ENCODE data around the gene PAPOLA.

Gene PAPOLA

DNA sequence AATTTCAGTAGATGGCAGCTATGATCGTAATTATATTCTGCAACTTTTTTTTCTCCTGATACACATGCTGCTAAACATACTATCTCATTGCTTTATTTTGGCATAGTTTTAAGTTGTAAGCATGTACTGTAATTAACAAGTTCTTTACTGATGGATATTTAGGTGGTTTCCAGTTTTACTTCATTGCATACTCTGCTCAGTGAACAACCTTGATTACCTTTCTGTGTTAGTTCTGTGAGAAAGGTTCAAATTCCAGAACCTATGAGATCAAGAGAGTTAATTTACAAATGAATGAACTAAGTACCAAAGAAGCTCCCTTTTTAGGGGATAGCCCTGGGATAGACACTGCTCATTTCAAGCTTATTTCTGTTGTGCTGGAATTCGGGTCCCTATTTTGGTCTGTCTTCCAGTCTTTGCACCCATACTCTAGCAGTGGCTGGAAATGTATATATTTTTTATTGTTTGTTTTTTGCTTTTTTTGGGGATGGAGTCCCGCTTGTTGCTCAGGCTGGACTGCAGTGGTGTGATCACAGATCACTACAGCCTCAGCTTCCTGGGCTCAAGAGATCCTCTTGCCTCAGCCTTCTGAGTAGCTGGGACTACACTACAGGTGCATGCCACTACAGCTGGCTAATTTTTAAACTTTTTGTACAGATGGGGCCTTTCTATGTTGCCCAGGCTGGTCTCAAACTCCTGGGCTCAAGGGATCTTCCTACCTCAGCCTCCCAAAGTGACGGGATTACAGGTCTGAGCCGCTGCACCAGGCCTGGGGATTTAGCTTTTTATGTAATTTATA, 10.6 kb downstream of the PAPOLA start:
- DNase-seq: no peak
- Histone ChIP-seq H4K20me1 (ENCODE audit: insufficient read depth, low read length) (peaks cover 51% of the 10 kb centered on the region), H3F3A (ENCODE audit: insufficient read depth, low read length) (no peaks in the 10 kb centered on the region; the same call in 1 of the 2 replicates), H3K36me3 (replicated peaks; ENCODE audit: insufficient read depth, low read length) (no peaks in the 10 kb centered on the region), H3K4me2 (ENCODE audit: low read depth, low read length) (no peak overlapping the region), H3K27me3 (replicated peaks; ENCODE audit: insufficient read depth, low read length) (no peaks in the 10 kb centered on the region), H3K9me2 (replicated peaks; ENCODE audit: insufficient read depth, low read length) (no peaks in the 10 kb centered on the region), H3K79me2 (ENCODE audit: low read length) (peaks cover 99% of the 10 kb centered on the region), H3K27ac (ENCODE audit: low read length) (no peak overlapping the region), H3K4me1 (ENCODE audit: low read length) (peaks cover 3% of the 10 kb centered on the region), H3K9ac (ENCODE audit: low read length) (no peak overlapping the region), H3K4me3 (ENCODE audit: low read length) (no peak overlapping the region), H2AFZ (ENCODE audit: low read length) (no peak overlapping the region), H3K9me3 (replicated peaks; ENCODE audit: insufficient read depth, low read length) (no peaks in the 10 kb centered on the region)
- TF ChIP-seq EZH2 (optimal IDR thresholded peaks at IDR 0.05; ENCODE audit: low read depth, low read length) (no peak), EZH2phosphoT487 (IDR thresholded peaks at IDR 0.05; ENCODE audit: low read length) (no peak)
- TF ChIP-seq, protein P1, sequence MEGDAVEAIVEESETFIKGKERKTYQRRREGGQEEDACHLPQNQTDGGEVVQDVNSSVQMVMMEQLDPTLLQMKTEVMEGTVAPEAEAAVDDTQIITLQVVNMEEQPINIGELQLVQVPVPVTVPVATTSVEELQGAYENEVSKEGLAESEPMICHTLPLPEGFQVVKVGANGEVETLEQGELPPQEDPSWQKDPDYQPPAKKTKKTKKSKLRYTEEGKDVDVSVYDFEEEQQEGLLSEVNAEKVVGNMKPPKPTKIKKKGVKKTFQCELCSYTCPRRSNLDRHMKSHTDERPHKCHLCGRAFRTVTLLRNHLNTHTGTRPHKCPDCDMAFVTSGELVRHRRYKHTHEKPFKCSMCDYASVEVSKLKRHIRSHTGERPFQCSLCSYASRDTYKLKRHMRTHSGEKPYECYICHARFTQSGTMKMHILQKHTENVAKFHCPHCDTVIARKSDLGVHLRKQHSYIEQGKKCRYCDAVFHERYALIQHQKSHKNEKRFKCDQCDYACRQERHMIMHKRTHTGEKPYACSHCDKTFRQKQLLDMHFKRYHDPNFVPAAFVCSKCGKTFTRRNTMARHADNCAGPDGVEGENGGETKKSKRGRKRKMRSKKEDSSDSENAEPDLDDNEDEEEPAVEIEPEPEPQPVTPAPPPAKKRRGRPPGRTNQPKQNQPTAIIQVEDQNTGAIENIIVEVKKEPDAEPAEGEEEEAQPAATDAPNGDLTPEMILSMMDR (IDR thresholded peaks at IDR 0.05; ENCODE audit: low read length): no peak

DNA sequence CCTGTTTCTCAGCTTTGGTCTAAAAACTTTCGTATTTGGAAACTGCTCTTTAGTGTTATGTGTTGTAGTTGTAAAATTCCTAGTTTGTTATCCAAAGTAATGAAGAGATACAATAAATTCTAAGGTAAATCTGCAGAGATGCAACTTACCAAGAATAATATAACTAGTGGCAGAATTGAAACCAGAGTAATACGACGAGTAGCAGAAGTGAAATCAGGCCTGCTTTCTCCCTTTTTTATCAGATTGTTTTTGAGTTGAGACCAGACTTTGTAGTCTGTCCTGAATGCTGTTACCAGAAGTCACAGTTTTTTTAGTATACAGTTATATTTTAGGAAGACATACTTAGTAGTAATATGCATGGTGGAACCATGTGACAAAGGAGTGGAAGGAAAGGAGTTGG, 12.5 kb downstream of the PAPOLA start:
- H4K20me1 ChIP-seq (ENCODE audit: insufficient read depth, low read length): peaks cover 48% of the 10 kb centered on the region

DNA sequence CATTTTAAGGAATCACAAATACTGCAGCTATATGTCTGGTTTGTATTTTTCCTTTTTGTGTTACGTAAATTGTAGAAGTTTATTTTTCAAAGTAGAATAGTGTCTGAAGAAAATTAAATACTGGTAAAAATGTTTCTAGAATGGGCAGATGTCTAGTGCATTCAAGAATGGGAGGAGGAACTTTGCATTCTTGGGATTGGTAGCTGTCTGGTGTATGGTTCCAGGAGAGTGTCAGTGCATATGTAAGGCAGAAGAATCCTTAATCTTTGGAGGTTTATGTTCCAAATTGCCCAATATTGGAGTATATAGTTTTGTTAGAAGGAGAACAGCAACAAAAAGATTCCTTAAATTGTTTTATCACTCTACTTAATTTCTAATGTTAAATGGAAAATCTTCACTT, 13.5 kb downstream of the PAPOLA start:
- H3K9me3 ChIP-seq (replicated peaks; ENCODE audit: insufficient read depth, low read length): no peaks in the 10 kb centered on the region
- H3K4me1 ChIP-seq (ENCODE audit: low read length): no peaks in the 10 kb centered on the region
- DNase-seq: no peak
- no peak overlapping the region for H3K9ac ChIP-seq (ENCODE audit: low read length)
- H3K79me2 ChIP-seq (ENCODE audit: low read length): peaks cover 96% of the 10 kb centered on the region
- H4K20me1 ChIP-seq (ENCODE audit: insufficient read depth, low read length): peaks cover 41% of the 10 kb centered on the region
- no peaks in the 10 kb centered on the region for H3F3A ChIP-seq (ENCODE audit: insufficient read depth, low read length)
- H3K27ac ChIP-seq (ENCODE audit: low read length): no peak overlapping the region
- no peak overlapping the region for H3K4me2 ChIP-seq (ENCODE audit: low read depth, low read length)
- no peak overlapping the region for H2AFZ ChIP-seq (ENCODE audit: low read length)
- no peak overlapping the region for H3K4me3 ChIP-seq (ENCODE audit: low read length)
- no peaks in the 10 kb centered on the region for H3K27me3 ChIP-seq (replicated peaks; ENCODE audit: insufficient read depth, low read length)
- no peaks in the 10 kb centered on the region for H3K9me2 ChIP-seq (replicated peaks; ENCODE audit: insufficient read depth, low read length)
- TF ChIP-seq EZH2phosphoT487 (IDR thresholded peaks at IDR 0.05; ENCODE audit: low read length) (no peak), EZH2 (optimal IDR thresholded peaks at IDR 0.05; ENCODE audit: low read depth, low read length) (no peak)
- TF ChIP-seq, protein P1 (IDR thresholded peaks at IDR 0.05; ENCODE audit: low read length): no peak
- H3K36me3 ChIP-seq (replicated peaks; ENCODE audit: insufficient read depth, low read length): no peaks in the 10 kb centered on the region; the same call in 1 of the 2 replicates

More for the DNA sequence above, 12.5 kb downstream of the PAPOLA start:
- Histone ChIP-seq H3K4me1 (ENCODE audit: low read length) (no peaks in the 10 kb centered on the region), H2AFZ (ENCODE audit: low read length) (no peak overlapping the region), H3K79me2 (ENCODE audit: low read length) (peaks cover 100% of the 10 kb centered on the region), H3K9me3 (replicated peaks; ENCODE audit: insufficient read depth, low read length) (no peaks in the 10 kb centered on the region), H3K4me3 (ENCODE audit: low read length) (no peak overlapping the region), H3F3A (ENCODE audit: insufficient read depth, low read length) (no peaks in the 10 kb centered on the region), H3K9ac (ENCODE audit: low read length) (no peak overlapping the region), H3K9me2 (replicated peaks; ENCODE audit: insufficient read depth, low read length) (no peaks in the 10 kb centered on the region), H3K27me3 (replicated peaks; ENCODE audit: insufficient read depth, low read length) (no peaks in the 10 kb centered on the region), H3K36me3 (replicated peaks; ENCODE audit: insufficient read depth, low read length) (no peaks in the 10 kb centered on the region), H3K4me2 (ENCODE audit: low read depth, low read length) (no peak overlapping the region), H3K27ac (ENCODE audit: low read length) (no peak overlapping the region)
- TF ChIP-seq, protein P1 (IDR thresholded peaks at IDR 0.05; ENCODE audit: low read length): no peak
- TF ChIP-seq EZH2 (optimal IDR thresholded peaks at IDR 0.05; ENCODE audit: low read depth, low read length) (no peak), EZH2phosphoT487 (IDR thresholded peaks at IDR 0.05; ENCODE audit: low read length) (no peak)
- DNase-seq: no peak
